Right lobe of liver (tissue), 6 donors: ENCODE measurements around the gene USP44. TPM values are rescaled to one million over a fixed set of nuclear protein-coding genes. Genes with fewer than 3 reads are reported as not detected.
A peak's percentile ranks its signal among the peaks of the same experiment; 100 is the strongest.

Experiments
- ATAC-seq, 4 donors: fragments of 200-7000 bp; cut with Tn5 transposase; one replicate each; pipeline ENCODE4 v1.9.1; 2020; ENCODE audit warnings: mild to moderate bottlenecking in 4 of 4, moderate library complexity in 4 of 4
- DNase-seq, 3 donors: peaks; one replicate each; pipeline ENCODE4 v3.0.0-alpha.2; 2020
- H3K27ac ChIP-seq, 3 donors: fragments of 200-600 bp; one replicate each; pipeline ENCODE4 v1.8.0; 2022
- H3K27me3 ChIP-seq, 2 donors: fragments of 200-600 bp; one replicate each; pipeline ENCODE4 v1.8.0; 2022
- H3K36me3 ChIP-seq, 4 donors: fragments of 200-600 bp; sonication (generic) in 1 of 4; one replicate each; pipeline versions ENCODE4 v1.5.1 to v1.8.0; 2017 to 2022; ENCODE audit warnings: control low read depth in 1 of 4
- H3K4me1 ChIP-seq, 4 donors: fragments of 200-600 bp; sonication (generic) in 1 of 4; one replicate each; pipeline versions ENCODE4 v1.5.1 to v1.8.0; 2017 to 2022; ENCODE audit warnings: control low read depth in 1 of 4
- H3K4me3 ChIP-seq, 3 donors: fragments of 200-600 bp; one replicate each; pipeline ENCODE4 v1.8.0; 2022
- H3K9me3 ChIP-seq, 4 donors: fragments of 200-600 bp; sonication (generic) in 1 of 4; one replicate each; pipeline versions ENCODE4 v1.5.1 to v1.8.0; 2017 to 2022; ENCODE audit warnings: control low read depth in 1 of 4
- POLR2A ChIP-seq: fragments of 450-650 bp; IDR thresholded peaks from one replicate; pipeline ENCODE4 v1.6.1; 2017; ENCODE audit warnings: antibody characterized with exemption, mild to moderate bottlenecking
- WGBS: methylation state at CpG from one replicate; pipeline ENCODE4 v1.1.6; 2018; ENCODE audit warnings: low coverage, low lambda C conversion rate; ENCODE audit not compliant: insufficient coverage; ENCODE audit errors: missing lambda C conversion rate; 5-methylcytosine and 5-hydroxymethylcytosine counted together
- intact Hi-C, 2 donors: fragments of 100-400 bp; cut with DNase I; formaldehyde crosslinking; loops; one replicate each; pipeline versions ENCODE4 v1.11.2 to v1.14.1; 2022
- total RNA-seq, 6 experiments: library from RNA; depleted of rRNA in 2 of 6; stranded (reverse); fragments of >200 nt in 2 of 6; fragmentation: NEBNext Ultra II Directional in 3 of 6; extraction: Animal tissue kit (Norgen Biotek cat#: 25700) in 3 of 6; gene quantifications; one replicate each; pipeline versions ENCODE4 v1.1.0 to v1.2.4, GENCODE V29; 2016 to 2023
- TF ChIP-seq, protein P1 (sequence below), 4 donors: fragments of 200-600 bp in 3 of 4; fragments of 450-650 bp in 1 of 4; IDR thresholded peaks; one replicate each; pipeline versions ENCODE4 v1.5.1 to v1.8.0; 2016 to 2022; ENCODE audit warnings: antibody characterized with exemption in 4 of 4, mild to moderate bottlenecking in 2 of 4
- donor health status: DM: no; HTN: yes; CAD: no.
- donor health status: DM: no; HTN: no; CAD: no.
- donor health status: DM: no; HTN: no; CAD: no.
- donor health status: DM: no; HTN: yes; CAD: no.
- donor health status: DM: no; HTN: yes; CAD: no.

Gene USP44
- total RNA-seq, 6 experiments from 2014 or later, result 0.22 to 0.31 (median 0.23) TPM; not detected in 2

DNA sequence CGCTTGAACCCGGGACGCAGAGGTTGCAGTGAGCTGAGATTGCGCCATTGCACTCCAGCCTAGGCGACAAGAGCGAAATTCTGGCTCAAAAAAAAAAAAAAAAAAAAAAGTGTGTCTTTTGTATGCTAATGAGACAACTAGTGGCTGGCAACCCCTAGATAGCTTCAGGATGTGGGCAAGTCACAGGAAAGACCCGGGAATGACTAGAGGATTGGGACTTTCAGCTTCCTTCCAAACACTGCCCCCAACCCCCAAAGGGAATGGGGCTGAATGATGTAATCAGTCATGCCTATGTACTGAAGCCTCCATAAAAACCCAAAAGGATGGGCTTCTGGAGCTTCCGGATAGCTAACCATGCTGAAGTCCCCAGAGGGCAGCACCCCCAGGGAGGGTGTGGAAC lies 28.6 kb downstream of the USP44 start:
- Histone ChIP-seq H3K27me3 (no peaks in the 10 kb centered on the region), H3K27ac (no peak overlapping the region), H3K4me3 (no peak overlapping the region), H3K9me3 (no peaks in the 10 kb centered on the region), H3K4me1 (peaks cover 0 to 5% (median 0%) of the 10 kb centered on the region in 4 donors), H3K36me3 (no peaks in the 10 kb centered on the region)
- DNase-seq (no peak), ATAC-seq (no peak)
- TF ChIP-seq, protein P1, sequence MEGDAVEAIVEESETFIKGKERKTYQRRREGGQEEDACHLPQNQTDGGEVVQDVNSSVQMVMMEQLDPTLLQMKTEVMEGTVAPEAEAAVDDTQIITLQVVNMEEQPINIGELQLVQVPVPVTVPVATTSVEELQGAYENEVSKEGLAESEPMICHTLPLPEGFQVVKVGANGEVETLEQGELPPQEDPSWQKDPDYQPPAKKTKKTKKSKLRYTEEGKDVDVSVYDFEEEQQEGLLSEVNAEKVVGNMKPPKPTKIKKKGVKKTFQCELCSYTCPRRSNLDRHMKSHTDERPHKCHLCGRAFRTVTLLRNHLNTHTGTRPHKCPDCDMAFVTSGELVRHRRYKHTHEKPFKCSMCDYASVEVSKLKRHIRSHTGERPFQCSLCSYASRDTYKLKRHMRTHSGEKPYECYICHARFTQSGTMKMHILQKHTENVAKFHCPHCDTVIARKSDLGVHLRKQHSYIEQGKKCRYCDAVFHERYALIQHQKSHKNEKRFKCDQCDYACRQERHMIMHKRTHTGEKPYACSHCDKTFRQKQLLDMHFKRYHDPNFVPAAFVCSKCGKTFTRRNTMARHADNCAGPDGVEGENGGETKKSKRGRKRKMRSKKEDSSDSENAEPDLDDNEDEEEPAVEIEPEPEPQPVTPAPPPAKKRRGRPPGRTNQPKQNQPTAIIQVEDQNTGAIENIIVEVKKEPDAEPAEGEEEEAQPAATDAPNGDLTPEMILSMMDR (IDR thresholded peaks at IDR 0.05), result no peak
- no peak for TF ChIP-seq POLR2A
- intact Hi-C loops, result loop anchor here in 1 of 2 donors (10.0 kb wide), 1 partner anchor 168 kb away; no protein-coding TSS in a partner anchor
- WGBS, result 83% methylated on average over 7 of the region's 8 CpGs

DNA sequence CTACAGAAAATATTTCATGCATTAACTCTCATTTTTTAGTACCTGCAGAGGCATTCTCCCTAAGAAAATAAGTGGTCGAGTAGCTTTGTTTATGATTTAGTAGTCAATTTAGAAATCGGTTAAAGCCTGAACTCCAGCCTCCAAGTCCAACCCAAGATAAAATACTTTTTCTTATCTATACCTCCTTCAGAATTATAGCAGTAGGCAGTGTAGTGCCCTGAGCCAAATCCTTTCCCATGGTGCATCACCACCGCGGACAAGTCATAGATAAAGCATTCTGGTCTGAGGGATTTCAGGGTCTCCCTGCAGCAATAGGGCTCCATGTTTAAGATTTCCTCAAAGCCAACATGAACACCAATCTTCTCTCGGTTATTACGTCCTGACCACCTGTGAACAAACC lies 30.5 kb downstream of the USP44 start:
- 87% methylated on average over 6 of the region's 6 CpGs for WGBS
- TF ChIP-seq, protein P1 (IDR thresholded peaks at IDR 0.05), result no peak
- TF ChIP-seq POLR2A, result no peak
- ATAC-seq (no peak), DNase-seq (no peak)
- peaks cover 0 to 5% (median 0%) of the 10 kb centered on the region in 4 donors for H3K4me1 ChIP-seq
- no peak overlapping the region for H3K27ac ChIP-seq
- intact Hi-C loops, result loop anchor here in 1 of 2 donors (10.0 kb wide), 1 partner anchor 166 kb away; no protein-coding TSS in a partner anchor
- H3K4me3 ChIP-seq, result no peak overlapping the region
- no peaks in the 10 kb centered on the region for H3K36me3 ChIP-seq
- H3K9me3 ChIP-seq, result no peaks in the 10 kb centered on the region
- no peaks in the 10 kb centered on the region for H3K27me3 ChIP-seq

DNA sequence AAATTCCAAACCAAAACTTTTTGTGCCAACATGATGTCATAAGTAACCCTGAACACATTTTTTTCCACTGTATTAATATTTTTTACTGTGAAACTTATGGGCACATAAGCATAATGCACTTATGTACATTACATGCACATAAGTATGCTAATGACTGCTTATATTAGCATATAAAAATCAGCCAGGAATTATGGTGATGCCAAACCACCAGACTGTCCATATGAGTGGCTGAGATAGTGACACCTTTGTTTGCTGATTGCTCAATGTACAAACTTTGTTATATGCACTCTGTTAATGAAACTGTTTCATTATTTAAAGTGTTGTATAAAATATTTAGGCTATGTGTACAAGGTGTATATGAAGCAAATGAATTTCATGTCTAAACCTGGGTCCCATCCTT lies 32.3 kb downstream of the USP44 start:
- peak in 3 of 4 donors; percentile 37 to 72 (median 54) for ATAC-seq
- Histone ChIP-seq H3K27me3 (no peaks in the 10 kb centered on the region), H3K4me3 (no peak overlapping the region), H3K9me3 (no peaks in the 10 kb centered on the region), H3K27ac (no peak overlapping the region), H3K4me1 (peaks cover 0 to 5% (median 0%) of the 10 kb centered on the region in 4 donors), H3K36me3 (peaks cover 0 to 8% (median 2%) of the 10 kb centered on the region in 4 donors)
- intact Hi-C loops, result no loop called here
- DNase-seq, result no peak
- TF ChIP-seq POLR2A, result no peak
- TF ChIP-seq, protein P1 (IDR thresholded peaks at IDR 0.05), result no peak

DNA sequence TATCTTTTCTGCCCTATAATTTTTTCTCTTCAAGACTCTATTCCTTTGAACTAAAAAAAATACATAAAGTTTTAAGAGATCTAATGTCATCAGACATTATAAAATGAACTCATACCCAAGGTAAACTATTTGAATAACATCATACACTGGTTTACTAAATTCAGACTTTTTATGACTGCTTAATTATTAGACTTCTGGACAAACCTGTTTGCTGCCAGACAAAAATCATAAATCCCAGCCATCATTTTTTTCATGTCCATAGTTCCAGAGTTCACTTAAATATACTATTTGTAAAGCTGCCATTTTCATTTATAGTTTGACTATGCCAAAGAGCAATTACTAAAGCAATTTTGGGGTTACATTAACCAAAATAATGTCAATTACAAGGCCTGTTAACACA lies 34.0 kb downstream of the USP44 start:
- intact Hi-C loops, result no loop called here
- no peak for DNase-seq
- H3K9me3 ChIP-seq, result no peaks in the 10 kb centered on the region

More for the DNA sequence above, 34.0 kb downstream of the USP44 start:
- no peak overlapping the region for H3K4me3 ChIP-seq
- peaks cover under 1 to 23% (median 13%) of the 10 kb centered on the region in 4 donors for H3K36me3 ChIP-seq
- H3K4me1 ChIP-seq, result peaks cover 0 to 5% (median 0%) of the 10 kb centered on the region in 4 donors
- ATAC-seq, result no peak
- H3K27me3 ChIP-seq, result no peaks in the 10 kb centered on the region
- no peak for TF ChIP-seq POLR2A
- TF ChIP-seq, protein P1 (IDR thresholded peaks at IDR 0.05), result no peak
- no peak overlapping the region for H3K27ac ChIP-seq
